Fibroblast of the aortic adventitia (primary cell): ENCODE measurements around the gene C2CD2L. TPM values are rescaled to one million over a fixed set of nuclear protein-coding genes. Genes with fewer than 3 reads are reported as not detected.

Experiments
- DNase-seq: peaks from one replicate; pipeline ENCODE4 v3.0.0-alpha.2; 2010; ENCODE audit warnings: low read depth
- H3K4me3 ChIP-seq: 2 replicates; pipeline ENCODE4 v1.5.1; 2011; ENCODE audit warnings: low read depth, mild to moderate bottlenecking, control low read depth, low read length, moderate library complexity
- total RNA-seq: library from RNA; depleted of rRNA; stranded (reverse); fragments of >200 nt; gene quantifications from 2 replicates; pipeline ENCODE4 v1.2.3, GENCODE V29; 2012; ENCODE audit warnings: low replicate concordance
- TF ChIP-seq, protein P1 (sequence below): IDR thresholded peaks from 2 replicates; pipeline ENCODE4 v1.5.1; 2011; ENCODE audit warnings: mild to moderate bottlenecking, low read length, control low read depth, inconsistent platforms; ENCODE audit not compliant: insufficient read depth

The C2CD2L gene
- total RNA-seq, 1 donor: 4.9 TPM

DNA sequence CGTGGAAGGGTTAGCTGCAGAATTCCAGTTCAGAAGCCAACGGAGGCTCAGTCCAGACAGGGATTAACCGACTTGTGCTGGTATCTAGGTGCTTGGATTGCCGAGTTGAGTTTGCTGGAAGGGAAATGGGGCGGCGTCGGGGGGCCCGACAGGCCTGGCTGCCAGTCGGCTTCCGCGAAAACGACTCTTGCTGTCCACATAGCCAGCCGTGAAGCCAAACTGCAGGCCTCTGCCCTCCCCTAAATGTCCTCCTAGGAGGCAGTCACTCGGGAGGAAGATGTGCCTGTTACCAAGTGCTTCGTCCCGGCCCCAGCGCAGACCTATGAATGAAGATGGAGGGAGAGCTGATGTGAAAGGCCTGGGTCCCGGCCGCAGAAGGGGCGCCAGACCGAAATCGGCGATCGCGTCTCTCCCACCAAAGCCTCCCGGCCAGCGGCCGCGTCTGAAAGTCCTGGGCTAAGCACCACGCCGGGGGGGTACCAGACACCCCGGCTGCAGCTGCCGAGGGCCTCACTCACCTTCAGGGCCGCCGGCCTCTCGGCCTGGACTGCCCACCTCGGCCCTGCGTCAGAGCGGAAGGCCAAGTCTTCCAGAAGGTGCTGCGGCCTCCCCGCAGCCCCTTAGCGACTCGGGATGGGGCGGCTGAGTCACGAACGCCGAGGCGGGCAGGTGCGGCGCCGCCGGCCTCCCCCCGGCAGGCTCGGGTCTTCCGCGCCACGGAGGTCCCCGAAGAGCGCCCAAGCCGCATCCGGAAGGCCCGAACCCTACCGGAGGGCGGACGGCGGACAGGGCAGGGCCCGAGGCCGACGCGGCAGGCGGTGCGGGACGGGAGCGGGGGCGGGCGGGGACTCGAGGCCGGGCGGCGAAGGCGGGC, 13.0 kb upstream of the C2CD2L start:
- TF ChIP-seq, protein P1, sequence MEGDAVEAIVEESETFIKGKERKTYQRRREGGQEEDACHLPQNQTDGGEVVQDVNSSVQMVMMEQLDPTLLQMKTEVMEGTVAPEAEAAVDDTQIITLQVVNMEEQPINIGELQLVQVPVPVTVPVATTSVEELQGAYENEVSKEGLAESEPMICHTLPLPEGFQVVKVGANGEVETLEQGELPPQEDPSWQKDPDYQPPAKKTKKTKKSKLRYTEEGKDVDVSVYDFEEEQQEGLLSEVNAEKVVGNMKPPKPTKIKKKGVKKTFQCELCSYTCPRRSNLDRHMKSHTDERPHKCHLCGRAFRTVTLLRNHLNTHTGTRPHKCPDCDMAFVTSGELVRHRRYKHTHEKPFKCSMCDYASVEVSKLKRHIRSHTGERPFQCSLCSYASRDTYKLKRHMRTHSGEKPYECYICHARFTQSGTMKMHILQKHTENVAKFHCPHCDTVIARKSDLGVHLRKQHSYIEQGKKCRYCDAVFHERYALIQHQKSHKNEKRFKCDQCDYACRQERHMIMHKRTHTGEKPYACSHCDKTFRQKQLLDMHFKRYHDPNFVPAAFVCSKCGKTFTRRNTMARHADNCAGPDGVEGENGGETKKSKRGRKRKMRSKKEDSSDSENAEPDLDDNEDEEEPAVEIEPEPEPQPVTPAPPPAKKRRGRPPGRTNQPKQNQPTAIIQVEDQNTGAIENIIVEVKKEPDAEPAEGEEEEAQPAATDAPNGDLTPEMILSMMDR: no peak
- peak overlapping the region; percentile 75 for H3K4me3 ChIP-seq
- peak; percentile 38 for DNase-seq

DNA sequence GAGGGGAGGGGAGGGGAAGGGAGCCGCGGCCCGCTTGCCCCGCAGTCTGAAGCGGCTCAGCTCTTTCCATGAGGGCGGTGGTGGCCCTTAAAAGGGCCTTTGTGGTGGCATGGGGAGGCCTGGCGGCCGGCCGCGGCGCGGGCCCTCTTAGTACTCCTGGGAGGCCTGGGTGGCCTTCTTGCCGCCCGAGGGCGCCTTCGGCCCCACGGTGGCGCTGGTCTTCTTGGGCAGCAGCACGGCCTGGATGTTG, 12.4 kb upstream of the C2CD2L start:
- TF ChIP-seq, protein P1: peak; percentile 74
- peak; percentile 80 for DNase-seq
- H3K4me3 ChIP-seq: peak overlapping the region; percentile 75

DNA sequence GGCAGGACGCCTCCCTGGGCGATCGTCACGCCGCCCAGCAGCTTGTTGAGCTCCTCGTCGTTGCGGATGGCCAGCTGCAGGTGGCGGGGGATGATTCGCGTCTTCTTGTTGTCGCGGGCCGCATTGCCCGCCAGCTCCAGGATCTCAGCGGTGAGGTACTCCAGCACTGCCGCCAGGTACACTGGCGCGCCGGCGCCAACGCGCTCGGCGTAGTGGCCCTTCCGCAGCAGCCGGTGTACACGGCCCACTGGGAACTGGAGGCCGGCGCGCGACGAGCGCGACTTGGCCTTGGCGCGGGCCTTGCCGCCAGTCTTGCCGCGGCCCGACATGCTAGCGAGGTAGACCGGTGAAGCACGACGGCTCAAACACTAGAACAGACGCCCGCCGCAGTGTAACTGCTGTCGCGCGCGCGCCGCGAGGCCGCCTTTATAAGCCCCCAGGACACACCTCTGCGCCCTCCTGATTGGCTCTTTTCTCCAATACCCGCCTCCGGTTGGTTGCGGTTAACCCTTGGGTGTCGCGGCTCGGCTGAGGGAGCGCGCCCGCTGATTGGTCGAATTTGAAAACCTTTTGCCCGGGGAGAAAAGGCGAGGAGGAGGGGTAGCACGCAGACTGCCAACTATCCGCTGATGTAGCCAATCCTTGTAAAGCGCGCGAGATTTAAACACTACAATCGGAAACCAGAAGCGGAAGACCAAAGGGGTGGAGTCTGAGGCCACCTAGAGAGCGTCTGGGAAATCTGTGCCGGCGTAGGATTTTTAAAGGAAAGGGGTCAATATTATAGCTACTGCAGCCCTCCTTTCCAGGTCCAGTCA, 11.9 kb upstream of the C2CD2L start:
- TF ChIP-seq, protein P1: no peak
- peak overlapping the region; percentile 75 for H3K4me3 ChIP-seq
- peak; percentile 100 for DNase-seq

DNA sequence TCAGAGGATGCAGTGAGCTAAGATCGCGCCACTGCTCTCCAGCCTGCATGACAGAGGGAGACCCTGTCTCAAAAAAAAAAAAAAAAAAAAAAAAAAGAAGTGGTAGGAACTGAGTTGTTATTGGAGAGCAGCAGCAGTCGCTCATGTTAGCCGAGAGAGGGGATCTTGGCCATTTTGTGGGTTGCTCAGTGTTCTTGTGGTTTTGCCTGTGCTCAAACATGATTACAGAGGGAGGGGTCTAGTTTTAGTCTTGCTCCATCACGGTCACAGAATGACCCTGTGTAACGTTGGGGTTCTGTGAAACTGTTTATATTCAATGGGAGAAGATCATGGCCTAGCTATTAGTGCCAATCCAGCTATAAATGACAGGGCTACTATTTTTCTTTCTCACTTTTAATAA, 7.4 kb upstream of the C2CD2L start:
- TF ChIP-seq, protein P1: no peak
- H3K4me3 ChIP-seq: no peak overlapping the region
- DNase-seq: no peak

DNA sequence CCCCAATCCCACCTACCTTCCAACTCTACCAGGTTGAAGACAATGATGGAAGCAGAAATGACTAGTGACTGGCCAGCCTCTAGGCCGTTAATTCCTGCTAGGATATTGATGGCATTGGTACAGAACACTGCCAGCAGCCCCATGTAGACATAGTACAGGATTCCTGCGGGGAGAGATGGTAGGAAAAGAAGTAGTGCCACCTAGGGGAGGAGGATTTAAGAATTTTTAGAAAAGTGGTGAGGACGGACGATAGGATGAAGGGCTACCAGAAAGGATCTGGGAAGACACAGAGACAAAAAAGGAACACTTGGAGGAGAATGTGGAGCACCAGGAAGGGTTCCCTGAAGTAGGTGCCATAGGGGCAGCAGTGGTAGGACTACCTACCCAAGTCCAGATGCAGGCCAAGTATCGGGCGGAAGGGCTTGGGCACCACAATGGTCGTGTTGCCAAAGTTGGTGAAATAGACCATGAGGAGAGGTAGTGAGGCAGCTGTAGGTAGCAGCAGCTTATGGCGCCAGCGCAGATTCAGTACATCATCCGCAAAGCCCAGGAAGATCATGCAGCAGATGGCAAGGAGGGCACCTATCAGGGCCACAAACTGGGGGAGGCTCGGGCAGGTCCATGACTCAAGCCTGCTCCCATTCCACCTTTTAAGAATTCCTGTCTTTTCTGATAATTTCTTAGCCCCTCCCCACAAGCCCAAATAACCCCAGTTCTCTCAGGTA, 6.7 kb upstream of the C2CD2L start:
- peak; percentile 67 for DNase-seq
- peak overlapping the region; percentile 90 for H3K4me3 ChIP-seq
- TF ChIP-seq, protein P1: peak; percentile 53

DNA sequence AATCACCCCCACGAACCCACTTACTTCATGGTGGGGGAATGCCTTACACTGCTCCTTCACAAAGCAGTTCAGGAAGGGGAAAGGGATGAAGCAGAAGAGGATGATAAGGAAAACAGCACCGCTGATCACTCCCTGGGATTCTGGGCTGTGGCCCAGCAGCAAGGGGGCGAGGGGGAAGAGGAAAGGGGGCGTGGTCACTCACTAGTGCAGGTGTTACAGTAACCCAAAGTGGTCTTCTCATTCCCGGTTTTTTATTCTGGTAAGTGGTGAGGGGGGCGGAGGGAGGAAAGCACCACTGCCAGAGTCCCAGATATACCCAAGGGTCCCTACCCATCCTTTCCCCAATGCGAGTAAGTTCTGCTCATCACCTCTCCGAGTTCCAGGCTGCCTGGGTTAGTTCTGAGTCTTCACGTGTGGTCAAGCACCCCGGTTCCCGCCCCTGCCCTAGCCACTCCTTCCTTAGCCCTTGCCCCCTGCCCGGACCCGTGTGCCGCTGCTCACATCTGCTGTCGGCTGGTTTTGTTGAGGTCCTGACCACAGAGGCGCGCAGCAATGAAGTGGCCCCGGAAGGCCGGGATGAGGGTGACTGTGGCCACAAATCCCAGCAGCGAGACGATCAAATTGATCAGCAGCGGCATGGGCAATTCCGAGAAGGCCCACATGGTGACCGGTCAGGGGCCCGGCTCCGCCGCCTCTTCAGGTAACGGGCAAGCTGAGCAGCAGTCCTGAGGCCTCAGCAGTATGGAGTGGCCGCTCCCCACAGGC, 6.0 kb upstream of the C2CD2L start:
- peak overlapping the region; percentile 90 for H3K4me3 ChIP-seq
- TF ChIP-seq, protein P1: peak; percentile 11
- DNase-seq: no peak
